Endothelial cell of umbilical vein (primary cell): Measurements from ENCODE around the gene CCR7.

Source experiments
- CTCF ChIP-seq, 2 donors: IDR thresholded peaks; 1 replicate in 1 of 2; 2 replicates in 1 of 2; pipeline ENCODE4 v1.5.1; 2011; ENCODE audit warnings: low read length in 2 of 2, mild to moderate bottlenecking in 2 of 2, moderate library complexity in 2 of 2, control low read depth in 1 of 2, inconsistent platforms in 1 of 2, low read depth in 1 of 2; ENCODE audit not compliant: insufficient read depth in 1 of 2; ENCODE audit errors: extremely low read depth in 1 of 2
- EZH2 ChIP-seq: IDR thresholded peaks from 2 replicates; pipeline ENCODE4 v1.6.1; 2012; ENCODE audit warnings: borderline replicate concordance, low read depth, mild to moderate bottlenecking, moderate library complexity, low read length, inconsistent platforms; ENCODE audit not compliant: severe bottlenecking
- FOS ChIP-seq: IDR thresholded peaks from 2 replicates; pipeline ENCODE4 v1.6.1; 2011; ENCODE audit warnings: mild to moderate bottlenecking, low read length, moderate library complexity, borderline replicate concordance; ENCODE audit not compliant: insufficient read depth
- GATA2 ChIP-seq: IDR thresholded peaks from 2 replicates; pipeline ENCODE4 v1.7.0; 2011; ENCODE audit warnings: low read depth, mild to moderate bottlenecking, moderate library complexity, mixed read lengths, low read length; ENCODE audit not compliant: insufficient read length, insufficient read depth
- POLR2A ChIP-seq: IDR thresholded peaks from 2 replicates; pipeline ENCODE4 v1.6.1; 2012; ENCODE audit warnings: low read depth, mild to moderate bottlenecking, control low read depth, low read length
- POLR2AphosphoS5 ChIP-seq: IDR thresholded peaks from 2 replicates; pipeline ENCODE4 v1.6.1; 2012; ENCODE audit warnings: low read depth, mild to moderate bottlenecking, control low read depth, low read length, moderate library complexity; ENCODE audit not compliant: insufficient read depth

- TF ChIP-seq CTCF (IDR thresholded peaks at IDR 0.05; ENCODE audit: extremely low read depth in 1 of 2, insufficient read depth in 1 of 2, low read depth in 1 of 2, low read length in 2 of 2) (no peak), POLR2AphosphoS5 (no peak), POLR2A (no peak), GATA2 (no peak), FOS (no peak), EZH2 (no peak)
Observed at GRCh38 chr17:40517286-40517662, 48.0 kb downstream of the CCR7 start.
